K562 (cell line): Measurements from ENCODE around the gene SEZ6L. TPM values are rescaled to one million over a fixed set of nuclear protein-coding genes. Genes with fewer than 3 reads are reported as not detected.

Experiments
- BRCA1 ChIP-seq, 2 experiments: fragments of 450-650 bp in 1 of 2; sonication (generic) in 1 of 2; formaldehyde crosslinking in 1 of 2; IDR thresholded peaks; 2 replicates each; pipeline versions ENCODE4 v1.5.0 to v1.6.1; 2017 to 2020; ENCODE audit warnings: mild to moderate bottlenecking in 1 of 2, missing genetic modification reagents in 1 of 2
- HDAC1 ChIP-seq, 2 experiments: fragments of 450-650 bp; IDR thresholded peaks; 2 replicates each; pipeline ENCODE4 v1.6.1; 2016 to 2017; ENCODE audit warnings: inconsistent platforms in 1 of 2, mild to moderate bottlenecking in 1 of 2, moderate library complexity in 1 of 2
- JUND ChIP-seq, 2 experiments: IDR thresholded peaks; 2 replicates in 1 of 2; 3 replicates in 1 of 2; pipeline ENCODE4 v1.6.1; 2011; ENCODE audit warnings: borderline replicate concordance in 2 of 2, low read depth in 2 of 2, low read length in 2 of 2, improper control_type of control experiment in 1 of 2, missing biosample characterization in 1 of 2, missing genetic modification characterization in 1 of 2, missing genetic modification reagents in 1 of 2
- PCBP1 ChIP-seq: fragments of 200-400 bp; formaldehyde crosslinking; IDR thresholded peaks from 2 replicates; pipeline ENCODE4 v1.6.1; 2018; ENCODE audit warnings: mild to moderate bottlenecking, low read depth, low read length; ENCODE audit not compliant: poor library complexity, severe bottlenecking
- PCBP2 ChIP-seq: fragments of 200-400 bp; formaldehyde crosslinking; IDR thresholded peaks from 2 replicates; pipeline ENCODE4 v1.6.1; 2018; ENCODE audit warnings: low read length, low read depth, mild to moderate bottlenecking, moderate library complexity; ENCODE audit not compliant: poor library complexity, severe bottlenecking
- POLR2B ChIP-seq: fragments of 450-650 bp; IDR thresholded peaks from 2 replicates; pipeline ENCODE4 v1.6.1; 2018; ENCODE audit warnings: low read depth; ENCODE audit not compliant: partially characterized antibody
- SAFB2 ChIP-seq: fragments of 200-400 bp; formaldehyde crosslinking; IDR thresholded peaks from 2 replicates; pipeline ENCODE4 v1.6.1; 2018; ENCODE audit warnings: borderline replicate concordance, low read length, low read depth, moderate library complexity; ENCODE audit not compliant: severe bottlenecking
- TAF7 ChIP-seq: fragments of 450-650 bp; IDR thresholded peaks from 2 replicates; pipeline ENCODE4 v1.6.1; 2016; ENCODE audit warnings: missing genetic modification characterization, missing compliant biosample characterization
- ZNF436 ChIP-seq: fragments of 250-450, 450-650 bp; sonication (Bioruptor Pico); formaldehyde crosslinking; IDR thresholded peaks from 2 replicates; pipeline ENCODE4 v1.7.0; 2020; ENCODE audit warnings: mild to moderate bottlenecking
- ZNF75A ChIP-seq: fragments of 450-650 bp; formaldehyde crosslinking; IDR thresholded peaks from 2 replicates; pipeline ENCODE4 v1.4.0; 2020; ENCODE audit warnings: mild to moderate bottlenecking
- polyA plus RNA-seq, 8 experiments: library from polyadenylated mRNA; depleted of rRNA in 4 of 8; stranded (reverse) in 5 of 8; unstranded in 3 of 8; fragments of >200 nt; fragmentation: Nextera tagmentation in 2 of 8; fragmentation: Illumina TruSeq in 1 of 8; extraction: Ambion mirVana in 2 of 8; extraction: Trizol in 1 of 8; gene quantifications; 2 replicates each; pipeline versions ENCODE4 v1.2.1 to v1.2.3, GENCODE V29; 2011 to 2014; ENCODE audit warnings: inconsistent platforms in 1 of 8, missing spikeins in 1 of 8
- total RNA-seq, 7 experiments: library from RNA; depleted of rRNA in 6 of 7; stranded (reverse); fragments of >200 nt in 6 of 7; fragmentation: Illumina TruSeq in 2 of 7; extraction: Trizol in 2 of 7; gene quantifications; 2 replicates each; pipeline versions ENCODE4 v1.2.1 to v1.2.3, GENCODE V29; 2011 to 2021; ENCODE audit warnings: low replicate concordance in 1 of 7
- TF ChIP-seq, protein P1 (sequence below): sonication (generic); formaldehyde crosslinking; IDR thresholded peaks from 2 replicates; pipeline ENCODE4 v1.8.1; 2023; ENCODE audit warnings: mild to moderate bottlenecking, missing genetic modification reagents
- TF ChIP-seq, protein P2 (sequence below): fragments of 250-450 bp; sonication (Bioruptor Pico); IDR thresholded peaks from 2 replicates; pipeline ENCODE4 v1.8.0; 2021; ENCODE audit warnings: borderline replicate concordance, mild to moderate bottlenecking, moderate library complexity; ENCODE audit not compliant: poor library complexity, severe bottlenecking

Gene SEZ6L
- total and polyA plus RNA-seq, 9 of the 15 experiments (the other 6 are each of a cell fraction or from before 2014, with no cell fraction given), result not detected

DNA sequence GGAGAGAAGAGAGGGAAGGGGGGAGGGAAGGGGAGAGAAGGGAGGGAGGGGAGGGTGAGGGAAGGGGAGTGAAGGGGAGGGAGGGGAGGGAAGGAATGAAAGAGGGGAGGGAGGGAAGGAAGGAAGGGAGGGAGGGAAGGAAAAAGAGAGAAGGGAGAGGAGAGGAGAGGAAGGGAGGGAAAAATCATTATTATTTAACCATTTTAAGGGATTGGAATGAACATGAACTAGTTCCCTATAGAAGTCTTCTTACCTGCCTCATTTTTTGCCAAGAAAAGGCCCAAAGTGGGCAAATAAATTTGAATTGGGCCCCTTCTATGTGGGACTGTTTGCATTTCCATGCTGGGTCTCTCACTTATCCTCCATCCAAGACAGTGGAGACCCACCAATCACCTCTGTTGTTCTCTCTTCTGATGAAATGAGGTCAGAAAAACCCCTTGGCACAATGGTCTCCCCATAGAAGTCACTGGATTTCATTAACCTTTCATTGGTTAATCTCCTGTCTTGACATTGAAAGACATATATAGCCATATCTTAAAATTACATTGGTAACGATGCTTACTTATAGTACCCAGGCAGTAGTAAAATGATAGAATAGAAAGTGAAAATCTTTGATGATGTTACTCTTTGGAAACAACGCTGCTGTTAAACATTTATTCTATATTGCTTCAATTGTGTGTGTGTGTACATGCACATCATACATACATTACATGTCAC, 179.7 kb downstream of the SEZ6L start (continued):
- TF ChIP-seq, protein P1, sequence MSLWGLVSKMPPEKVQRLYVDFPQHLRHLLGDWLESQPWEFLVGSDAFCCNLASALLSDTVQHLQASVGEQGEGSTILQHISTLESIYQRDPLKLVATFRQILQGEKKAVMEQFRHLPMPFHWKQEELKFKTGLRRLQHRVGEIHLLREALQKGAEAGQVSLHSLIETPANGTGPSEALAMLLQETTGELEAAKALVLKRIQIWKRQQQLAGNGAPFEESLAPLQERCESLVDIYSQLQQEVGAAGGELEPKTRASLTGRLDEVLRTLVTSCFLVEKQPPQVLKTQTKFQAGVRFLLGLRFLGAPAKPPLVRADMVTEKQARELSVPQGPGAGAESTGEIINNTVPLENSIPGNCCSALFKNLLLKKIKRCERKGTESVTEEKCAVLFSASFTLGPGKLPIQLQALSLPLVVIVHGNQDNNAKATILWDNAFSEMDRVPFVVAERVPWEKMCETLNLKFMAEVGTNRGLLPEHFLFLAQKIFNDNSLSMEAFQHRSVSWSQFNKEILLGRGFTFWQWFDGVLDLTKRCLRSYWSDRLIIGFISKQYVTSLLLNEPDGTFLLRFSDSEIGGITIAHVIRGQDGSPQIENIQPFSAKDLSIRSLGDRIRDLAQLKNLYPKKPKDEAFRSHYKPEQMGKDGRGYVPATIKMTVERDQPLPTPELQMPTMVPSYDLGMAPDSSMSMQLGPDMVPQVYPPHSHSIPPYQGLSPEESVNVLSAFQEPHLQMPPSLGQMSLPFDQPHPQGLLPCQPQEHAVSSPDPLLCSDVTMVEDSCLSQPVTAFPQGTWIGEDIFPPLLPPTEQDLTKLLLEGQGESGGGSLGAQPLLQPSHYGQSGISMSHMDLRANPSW (CRISPR knock-in tag), result no peak
- no peak for TF ChIP-seq ZNF436 (CRISPR knock-in tag)
- TF ChIP-seq PCBP1, result peak; percentile 46
- TF ChIP-seq, protein P2, sequence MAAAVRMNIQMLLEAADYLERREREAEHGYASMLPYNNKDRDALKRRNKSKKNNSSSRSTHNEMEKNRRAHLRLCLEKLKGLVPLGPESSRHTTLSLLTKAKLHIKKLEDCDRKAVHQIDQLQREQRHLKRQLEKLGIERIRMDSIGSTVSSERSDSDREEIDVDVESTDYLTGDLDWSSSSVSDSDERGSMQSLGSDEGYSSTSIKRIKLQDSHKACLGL (CRISPR knock-in tag), result no peak
- TF ChIP-seq POLR2B, result no peak
- TF ChIP-seq TAF7 (tag), result no peak
- no peak for TF ChIP-seq BRCA1 (IDR thresholded peaks at IDR 0.05)
- TF ChIP-seq BRCA1 (CRISPR knock-in tag; IDR thresholded peaks at IDR 0.05), result no peak
- TF ChIP-seq HDAC1 (IDR thresholded peaks at IDR 0.05), result no peak
- no peak for TF ChIP-seq JUND (IDR thresholded peaks at IDR 0.05; ENCODE audit: borderline replicate concordance, low read depth, low read length)
- TF ChIP-seq JUND (tag; IDR thresholded peaks at IDR 0.05; ENCODE audit: borderline replicate concordance, low read depth, low read length), result no peak
- peak; percentile 48 for TF ChIP-seq PCBP2
- TF ChIP-seq ZNF75A (CRISPR knock-in tag), result no peak
- TF ChIP-seq SAFB2, result no peak
- TF ChIP-seq, all 486 proteins: peak for 2
